Ectodermal cell (in vitro differentiated cells): ENCODE results near the gene ICE2.
A peak's percentile ranks its signal among the peaks of the same experiment; 100 is the strongest.

ENCODE experiments used
- H3K27ac ChIP-seq: 2 replicates; pipeline ENCODE4 v1.7.0; 2013; ENCODE audit warnings: mild to moderate bottlenecking, low read depth, low read length; ENCODE audit not compliant: insufficient read depth, poor library complexity, severe bottlenecking
- H3K27me3 ChIP-seq: 2 replicates; pipeline ENCODE4 v1.7.0; 2013; ENCODE audit warnings: mild to moderate bottlenecking, low read length; ENCODE audit not compliant: insufficient read depth, control insufficient read depth, poor library complexity, severe bottlenecking
- H3K36me3 ChIP-seq: one replicate; pipeline ENCODE4 v1.7.0; 2013; ENCODE audit warnings: low read length; ENCODE audit not compliant: control insufficient read depth, insufficient read depth
- H3K4me1 ChIP-seq: one replicate; pipeline ENCODE4 v1.7.0; 2013; ENCODE audit warnings: low read length; ENCODE audit not compliant: control insufficient read depth, insufficient read depth
- H3K4me3 ChIP-seq: 2 replicates; pipeline ENCODE4 v1.7.0; 2013; ENCODE audit warnings: low read depth, low read length, control low read depth; ENCODE audit not compliant: insufficient read depth
- H3K9me3 ChIP-seq: 2 replicates; pipeline ENCODE4 v1.7.0; 2013; ENCODE audit warnings: mild to moderate bottlenecking, low read length, moderate library complexity; ENCODE audit not compliant: control insufficient read depth
- WGBS, 2 experiments: methylation state at CpG; one replicate each; pipeline ENCODE4 v1.1.7; 2013; ENCODE audit warnings: missing lambda C conversion rate in 2 of 2; 5-methylcytosine and 5-hydroxymethylcytosine counted together

ICE2 gene

DNA sequence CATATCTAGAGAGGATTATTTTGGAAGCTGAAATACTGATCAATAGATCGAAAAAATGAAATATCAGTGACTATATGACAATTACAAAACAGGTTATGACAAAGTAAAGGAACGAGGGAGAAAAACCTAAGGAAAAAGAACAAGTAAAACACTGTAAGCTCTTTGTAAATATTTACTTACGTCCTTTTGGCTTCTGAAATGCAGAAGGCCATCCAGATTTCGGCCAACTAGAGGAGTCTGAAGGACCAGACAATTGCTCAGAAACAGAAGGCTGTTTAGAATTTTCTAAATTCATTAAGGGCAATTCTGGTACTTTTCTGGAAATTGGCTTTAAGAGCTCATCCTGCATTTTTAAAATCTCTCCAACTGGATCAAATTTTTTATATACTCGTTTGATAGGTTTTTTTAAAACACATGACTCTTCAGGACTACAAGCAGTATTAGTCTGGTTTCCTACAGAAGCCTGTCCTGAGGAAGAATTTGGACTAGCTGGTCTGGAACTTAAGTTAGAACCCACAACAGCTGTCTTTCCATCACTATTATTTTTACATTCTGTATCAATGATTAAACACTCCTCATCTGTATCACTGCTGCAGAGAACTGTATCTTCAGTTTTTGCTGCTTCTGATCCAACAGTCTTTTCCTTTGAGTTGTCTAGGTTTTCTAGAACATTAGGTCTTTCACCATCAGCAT, 30.1 kb downstream of the ICE2 start:
- Histone ChIP-seq H3K27me3 (no peaks in the 10 kb centered on the region), H3K36me3 (no peaks in the 10 kb centered on the region), H3K27ac (no peak overlapping the region), H3K4me3 (no peak overlapping the region), H3K9me3 (no peaks in the 10 kb centered on the region), H3K4me1 (no peaks in the 10 kb centered on the region)
- WGBS, 2 experiments = 78 to 95% methylated on average over 4 to 5 of the region's 5 CpGs

DNA sequence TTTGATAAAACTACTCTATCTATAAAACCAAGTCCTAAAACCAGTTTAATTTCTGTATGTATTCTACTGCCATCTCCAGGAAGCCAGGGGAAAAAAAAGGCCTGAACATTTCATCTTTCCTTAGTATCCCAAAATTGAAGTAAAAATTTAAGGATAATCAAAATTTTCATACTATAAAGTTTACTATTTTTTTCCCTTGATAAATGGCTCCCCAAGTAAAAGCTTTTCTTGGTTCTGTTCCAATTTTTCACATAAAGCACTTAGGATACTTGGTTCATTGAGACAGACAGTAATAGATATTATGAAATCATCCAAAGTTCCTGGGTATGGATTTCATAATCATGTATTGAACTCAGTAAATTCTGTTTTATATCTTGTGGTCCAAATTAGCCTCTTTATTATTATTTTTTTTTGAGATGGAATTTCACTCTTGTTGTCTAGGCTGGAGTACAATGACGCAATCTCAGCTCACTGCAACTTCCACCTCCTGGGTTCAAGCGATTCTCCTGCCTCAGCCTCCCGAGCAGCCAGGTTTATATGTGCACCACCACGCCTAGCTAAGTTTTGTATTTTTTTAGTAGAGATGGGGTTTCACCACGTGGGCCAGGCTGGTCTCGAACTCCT, 34.5 kb downstream of the ICE2 start:
- Histone ChIP-seq H3K4me3 (no peak overlapping the region), H3K27me3 (no peaks in the 10 kb centered on the region), H3K4me1 (no peaks in the 10 kb centered on the region), H3K36me3 (peaks cover 12% of the 10 kb centered on the region), H3K9me3 (no peaks in the 10 kb centered on the region), H3K27ac (no peak overlapping the region)
- 90 to 94% methylated on average over 6 of the region's 6 CpGs for WGBS, 2 experiments

- H3K4me3 ChIP-seq = no peak overlapping the region
- H3K36me3 ChIP-seq = peaks cover 12% of the 10 kb centered on the region
- H3K27me3 ChIP-seq = no peaks in the 10 kb centered on the region
- 90% methylated on average over 3 of the region's 3 CpGs for WGBS, 2 experiments
- H3K9me3 ChIP-seq = no peaks in the 10 kb centered on the region
- H3K4me1 ChIP-seq = no peaks in the 10 kb centered on the region
- no peak overlapping the region for H3K27ac ChIP-seq
Measured at GRCh38 chr15:60442763-60443162, 36.2 kb downstream of the ICE2 start.

GRCh38 chr15:60442031-60442650, 36.8 kb downstream of the ICE2 start:
- no peak overlapping the region for H3K27ac ChIP-seq
- no peaks in the 10 kb centered on the region for H3K9me3 ChIP-seq
- no peaks in the 10 kb centered on the region for H3K27me3 ChIP-seq
- no peaks in the 10 kb centered on the region for H3K4me1 ChIP-seq
- 94 to 100% methylated on average over 1 to 2 of the region's 2 CpGs for WGBS, 2 experiments
- H3K36me3 ChIP-seq = peaks cover 12% of the 10 kb centered on the region
- H3K4me3 ChIP-seq = no peak overlapping the region

DNA sequence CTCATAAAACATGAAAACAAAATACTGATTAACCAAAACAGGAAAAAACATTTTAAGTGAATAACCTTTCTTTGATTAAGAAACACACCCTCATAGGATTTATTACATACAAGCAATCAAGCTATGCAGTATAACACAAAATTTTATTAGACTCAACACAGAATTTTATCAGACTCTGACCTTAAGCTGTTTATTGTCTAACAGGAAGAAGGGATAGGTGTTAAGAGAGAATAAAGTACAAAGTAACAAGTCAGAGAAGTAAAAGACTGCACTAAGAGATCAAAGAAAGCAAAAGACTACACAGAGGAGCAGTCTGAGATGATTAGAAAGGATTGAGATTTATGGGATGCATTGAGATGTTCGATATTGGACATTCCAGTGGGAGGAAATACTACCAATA, 37.6 kb downstream of the ICE2 start:
- peaks cover 12% of the 10 kb centered on the region for H3K36me3 ChIP-seq
- 88 to 92% methylated on average over 1 of the region's 1 CpG for WGBS, 2 experiments

GRCh38 chr15:60438646-60439045, 40.3 kb downstream of the ICE2 start:
- Histone ChIP-seq H3K4me1 (no peaks in the 10 kb centered on the region), H3K9me3 (no peaks in the 10 kb centered on the region), H3K36me3 (peaks cover 16% of the 10 kb centered on the region), H3K27me3 (no peaks in the 10 kb centered on the region), H3K4me3 (no peak overlapping the region), H3K27ac (no peak overlapping the region)
- no CpG with 5 or more reads among the region's 1 CpG for WGBS, 2 experiments

More for the DNA sequence above, 37.6 kb downstream of the ICE2 start:
- Histone ChIP-seq H3K27ac (no peak overlapping the region), H3K9me3 (no peaks in the 10 kb centered on the region), H3K4me1 (no peaks in the 10 kb centered on the region), H3K27me3 (no peaks in the 10 kb centered on the region), H3K4me3 (no peak overlapping the region)

DNA sequence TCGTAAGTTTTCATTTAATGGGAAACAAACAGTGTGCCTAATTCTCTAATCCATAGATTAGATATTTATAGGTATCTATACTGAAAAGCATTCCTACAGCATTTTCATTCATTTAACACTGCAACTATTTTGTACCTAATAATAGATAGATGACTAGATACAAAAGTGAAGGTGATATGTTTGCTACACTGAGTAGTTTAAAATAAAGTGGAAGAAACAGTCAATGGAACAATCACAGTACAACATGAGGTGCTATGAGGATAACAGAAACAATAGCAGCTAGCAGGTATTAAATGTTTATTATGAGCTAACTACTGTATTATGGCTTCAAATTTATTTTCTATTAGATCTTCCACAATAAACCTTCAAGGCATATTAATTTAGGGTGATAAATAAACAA, 50.0 kb downstream of the ICE2 start:
- Histone ChIP-seq H3K9me3 (no peaks in the 10 kb centered on the region), H3K27ac (no peak overlapping the region), H3K4me1 (peaks cover 8% of the 10 kb centered on the region), H3K4me3 (no peak overlapping the region), H3K36me3 (no peaks in the 10 kb centered on the region), H3K27me3 (no peaks in the 10 kb centered on the region)
- no CpG with 5 or more reads among the region's 1 CpG for WGBS, 2 experiments

- WGBS, 2 experiments = 85 to 95% methylated on average over 2 of the region's 2 CpGs
- no peaks in the 10 kb centered on the region for H3K27me3 ChIP-seq
- no peaks in the 10 kb centered on the region for H3K9me3 ChIP-seq
- H3K36me3 ChIP-seq = no peaks in the 10 kb centered on the region
- no peak overlapping the region for H3K27ac ChIP-seq
- peaks cover 21% of the 10 kb centered on the region for H3K4me1 ChIP-seq
- H3K4me3 ChIP-seq = no peak overlapping the region
Measured at GRCh38 chr15:60426870-60427508, 52.0 kb downstream of the ICE2 start.

- H3K27ac ChIP-seq = no peak overlapping the region
- H3K4me3 ChIP-seq = no peak overlapping the region
- 93 to 96% methylated on average over 2 of the region's 2 CpGs for WGBS, 2 experiments
- H3K4me1 ChIP-seq = peaks cover 21% of the 10 kb centered on the region
- H3K36me3 ChIP-seq = no peaks in the 10 kb centered on the region
- no peaks in the 10 kb centered on the region for H3K9me3 ChIP-seq
- no peaks in the 10 kb centered on the region for H3K27me3 ChIP-seq
Measured at GRCh38 chr15:60425461-60425860, 53.5 kb downstream of the ICE2 start.

GRCh38 chr15:60424006-60424405, 54.9 kb downstream of the ICE2 start:
- Histone ChIP-seq H3K4me1 (peaks cover 21% of the 10 kb centered on the region), H3K36me3 (no peaks in the 10 kb centered on the region), H3K4me3 (no peak overlapping the region), H3K27me3 (no peaks in the 10 kb centered on the region), H3K27ac (peak overlapping the region; percentile 67), H3K9me3 (no peaks in the 10 kb centered on the region)
- WGBS, 2 experiments = 90 to 94% methylated on average over 1 of the region's 1 CpG
